T-helper 1 cell treated with Interleukin-12 subunit alpha and Interleukin-12 subunit beta and Interleukin-4 antibody, amounts not matched to agents 30 ng/mL and 1 ng/mL, for 36 hours (primary cell): Measurements from ENCODE around the gene FUT3. TPM values are rescaled to one million over a fixed set of nuclear protein-coding genes. Genes with fewer than 3 reads are reported as not detected.

ENCODE experiments used
- intact Hi-C: fragments of 100-400 bp; cut with micrococcal nuclease; formaldehyde crosslinking; loops from one replicate; pipeline ENCODE4 v1.15.1; 2024
- total RNA-seq: library from RNA; stranded (reverse); gene quantifications from 2 replicates; pipeline ENCODE4 v1.2.3, GENCODE V29; 2022

FUT3 gene
- total RNA-seq, 1 donor from 2014 or later, result not detected

GRCh38 chr19:5803752-5804515 lies 47.3 kb downstream of the FUT3 start:
- intact Hi-C loops, result loop anchor here (1.0 kb wide), 5 partner anchors 13 to 306 kb away; partner anchors contain the start of genes DUS3L, RFX2 and VMAC

- intact Hi-C loops, result no loop called here
Measured at GRCh38 chr19:5803441-5803751, 47.9 kb downstream of the FUT3 start.

DNA sequence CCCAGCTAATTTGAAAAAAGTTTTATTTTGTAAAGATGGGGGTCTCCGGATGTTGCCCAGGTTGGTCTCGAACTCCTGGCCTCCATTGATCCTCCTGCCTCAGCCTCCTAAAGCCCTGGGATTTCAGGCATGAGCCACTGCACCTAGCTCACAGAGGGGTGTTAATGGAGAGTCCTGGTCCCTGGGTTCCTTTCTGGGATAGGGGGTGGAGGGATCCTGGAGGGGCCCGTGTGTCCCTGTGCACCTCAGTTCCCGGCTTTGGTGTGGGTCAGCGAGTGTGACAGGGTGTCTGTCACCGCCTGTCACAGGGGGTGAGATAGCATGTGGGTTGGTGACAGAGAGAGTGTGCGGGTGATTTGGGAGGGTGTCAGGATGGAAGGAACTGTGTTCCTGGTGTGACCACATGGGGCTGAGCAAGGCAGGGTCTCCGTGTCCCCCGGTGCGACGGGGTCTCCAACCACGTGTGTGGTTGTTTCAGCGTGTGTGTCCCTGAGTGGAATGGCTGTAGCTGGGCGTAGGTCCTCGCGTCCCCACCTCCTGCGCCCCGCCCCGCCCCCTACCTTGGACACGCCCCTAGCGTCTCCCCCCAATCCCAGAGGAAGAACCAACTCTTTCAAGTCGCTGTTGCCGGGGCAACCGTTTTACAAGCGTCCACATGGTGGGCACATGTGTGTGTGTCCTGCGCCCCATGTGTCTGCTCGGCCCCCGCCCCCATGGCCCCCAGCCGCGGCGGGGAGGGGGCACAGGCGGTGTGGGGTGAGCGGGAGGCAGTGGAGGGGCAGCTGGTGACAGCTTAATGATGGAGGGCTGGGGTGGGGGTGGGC lies 49.2 kb downstream of the FUT3 start:
- intact Hi-C loops, result no loop called here

DNA sequence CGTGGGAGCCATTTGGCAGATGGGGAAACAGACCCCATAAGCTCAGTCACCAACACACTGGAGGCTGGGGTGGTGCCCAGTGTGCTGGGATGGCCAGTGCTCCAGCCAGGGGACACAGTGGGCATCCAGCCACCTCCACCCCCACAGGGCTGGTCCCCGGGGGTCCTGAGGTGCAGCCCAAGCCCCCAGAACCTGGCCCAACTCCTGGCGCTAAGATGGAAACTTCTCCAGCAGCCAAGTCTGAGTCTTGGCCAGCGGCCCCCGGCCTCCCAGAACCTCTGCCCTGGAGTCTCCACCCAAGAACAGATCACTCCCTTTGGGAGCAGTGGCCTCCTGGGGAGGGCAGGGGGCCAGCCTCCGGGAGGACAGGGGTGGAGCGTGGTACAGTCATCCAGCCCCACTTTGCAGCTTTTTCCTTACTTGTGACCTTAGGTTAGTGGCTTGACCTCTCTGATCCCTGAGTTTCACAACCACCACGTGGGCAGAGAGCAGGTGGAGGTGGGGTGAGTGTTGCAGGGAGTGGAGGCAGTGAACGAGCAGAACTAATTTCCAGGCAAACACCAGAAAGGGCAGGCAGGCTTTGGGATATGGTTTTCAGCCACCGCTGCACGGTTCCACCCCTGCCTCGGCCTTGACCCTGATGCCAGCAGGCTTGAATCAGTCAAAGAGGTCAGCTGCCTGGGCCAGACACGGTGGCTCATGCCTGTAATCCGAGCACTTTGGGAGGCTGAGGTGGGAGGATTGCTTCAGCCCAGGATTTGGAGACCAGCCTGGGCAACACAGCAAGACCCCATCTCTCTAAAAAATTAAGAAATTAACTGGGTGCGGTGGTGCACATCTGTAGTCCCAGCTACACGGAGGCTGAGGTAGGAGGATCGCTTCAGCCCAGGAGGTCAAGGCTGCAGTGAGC lies 50.6 kb downstream of the FUT3 start:
- intact Hi-C loops, result no loop called here

DNA sequence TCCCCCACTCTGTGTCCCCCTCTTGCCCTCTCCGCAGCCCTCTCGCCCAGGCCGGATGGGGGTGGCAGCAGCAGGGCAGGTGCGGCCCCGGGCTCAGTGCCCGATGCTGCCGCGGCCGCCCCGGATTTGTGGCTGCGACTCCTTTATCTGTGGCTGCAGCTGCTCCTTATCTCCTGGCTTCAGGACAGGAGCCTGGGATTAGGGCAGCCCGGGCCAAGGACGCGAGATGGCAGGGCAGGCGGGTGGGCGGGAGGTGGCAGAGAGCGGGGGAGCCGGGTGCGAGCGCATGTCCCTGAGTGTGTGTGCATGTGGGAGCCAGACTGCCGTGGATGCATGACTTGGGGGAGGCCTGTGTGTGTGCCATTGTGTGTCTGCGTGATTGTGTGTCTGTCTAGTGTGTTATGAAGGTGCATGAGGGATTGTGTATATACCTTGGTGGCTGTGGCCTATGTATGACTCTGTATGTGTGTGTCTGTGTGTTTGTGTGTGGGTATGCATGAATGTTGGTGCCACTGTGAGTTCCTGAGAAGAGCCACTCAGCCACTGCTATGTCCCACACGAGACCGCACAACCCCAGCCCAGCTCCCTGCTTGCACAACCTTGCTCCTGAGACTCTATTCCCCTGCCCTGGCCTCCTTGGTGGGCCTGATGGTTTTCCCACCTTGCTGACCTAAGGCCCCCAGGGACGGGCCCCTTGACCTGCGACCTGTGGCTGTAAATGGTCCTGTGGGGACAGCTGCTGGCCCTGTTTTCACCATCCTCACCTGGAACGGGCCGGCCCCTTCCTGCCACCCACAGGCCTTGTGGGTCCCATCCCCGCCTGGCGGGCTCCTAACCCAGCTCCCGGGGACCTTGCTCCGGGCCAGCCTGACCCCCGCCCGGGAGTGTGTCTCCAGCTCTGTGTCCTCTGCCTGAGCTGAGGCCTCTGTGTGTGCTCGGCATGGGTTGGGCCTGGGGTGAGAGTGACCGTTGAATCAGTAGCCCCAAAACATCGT lies 51.7 kb downstream of the FUT3 start:
- intact Hi-C loops, result no loop called here

- intact Hi-C loops, result no loop called here
Measured at GRCh38 chr19:5798244-5798643, 53.0 kb downstream of the FUT3 start.

DNA sequence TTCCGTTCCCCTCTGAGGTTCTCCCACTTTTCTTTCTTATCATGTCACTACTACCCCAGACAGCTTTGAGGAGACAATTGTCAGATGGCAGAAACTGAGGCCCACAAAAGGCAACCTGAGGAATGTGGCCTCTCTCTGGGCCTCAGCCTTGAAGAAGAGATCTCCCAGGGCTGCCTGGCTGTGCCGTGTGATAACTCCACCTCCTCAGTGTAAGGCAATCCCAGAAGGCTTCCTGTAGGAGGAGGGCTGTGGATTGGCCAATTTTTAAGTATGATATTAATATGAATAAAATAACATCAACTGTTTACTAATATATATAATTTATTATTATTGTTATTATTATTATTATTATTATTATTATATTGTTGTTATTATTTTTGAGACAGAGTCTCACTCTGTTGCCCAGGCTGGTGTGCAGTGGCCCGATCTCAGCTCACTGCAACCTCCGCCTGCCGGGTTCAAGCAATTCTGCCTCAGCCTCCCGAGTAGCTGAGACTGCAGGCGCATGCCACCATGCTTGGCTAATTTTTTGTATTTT lies 55.8 kb downstream of the FUT3 start:
- intact Hi-C loops, result no loop called here

- intact Hi-C loops, result no loop called here
Measured at GRCh38 chr19:5793188-5793587, 58.1 kb downstream of the FUT3 start.

Other genes with a start within 250 kb of the FUT3 start
- gene SAFB2, start 228.7 kb downstream of the FUT3 start, total RNA-seq, result 95.9 and 116 TPM in 2 replicates
- gene SAFB, start 228.4 kb downstream of the FUT3 start, total RNA-seq, result 127 and 135 TPM in 2 replicates
- gene MICOS13, start 170.9 kb downstream of the FUT3 start, total RNA-seq, result 44.4 TPM in 2 replicates
- gene HSD11B1L, start 170.4 kb downstream of the FUT3 start, total RNA-seq, result 2.0 and 2.4 TPM in 2 replicates
- 692 and 713 TPM in 2 replicates for gene RPL36, start 161.2 kb downstream of the FUT3 start, total RNA-seq
- gene LONP1, start 131.3 kb downstream of the FUT3 start, total RNA-seq, result 82.2 and 82.9 TPM in 2 replicates
- not detected in 2 replicates for gene CATSPERD, start 130.8 kb downstream of the FUT3 start, total RNA-seq
- gene PRR22, start 66.7 kb downstream of the FUT3 start, total RNA-seq, result 5.0 and 5.3 TPM in 2 replicates
- gene DUS3L, start 60.3 kb downstream of the FUT3 start, total RNA-seq, result 48.8 and 53.7 TPM in 2 replicates
- 0.32 and 0.64 TPM in 2 replicates for gene NRTN, start 46.4 kb downstream of the FUT3 start, total RNA-seq
- not detected in 2 replicates for gene FUT6, start 11.7 kb downstream of the FUT3 start, total RNA-seq
- gene FUT5, start 19.1 kb upstream of the FUT3 start, total RNA-seq, result not detected in 2 replicates
- gene NDUFA11, start 52.3 kb upstream of the FUT3 start, total RNA-seq, result 220 and 230 TPM in 2 replicates
- gene VMAC, start 53.4 kb upstream of the FUT3 start, total RNA-seq, result 10.0 and 10.7 TPM in 2 replicates
- 13.0 and 15.5 TPM in 2 replicates for gene CAPS, start 62.8 kb upstream of the FUT3 start, total RNA-seq
- 98.6 and 101 TPM in 2 replicates for gene RANBP3, start 126.7 kb upstream of the FUT3 start, total RNA-seq